ENCODE data around the gene RTEL1. TPM values are rescaled to one million over a fixed set of nuclear protein-coding genes. Genes with fewer than 3 reads are reported as not detected.
A peak's percentile ranks its signal among the peaks of the same experiment; 100 is the strongest.

The RTEL1 gene
- total and polyA plus RNA-seq, 9 of the 15 experiments (the other 6 are each of a cell fraction or from before 2014, with no cell fraction given): 0.36 to 61.0 (median 17.9) TPM

- TF ChIP-seq ARID3B (CRISPR knock-in tag; IDR thresholded peaks at IDR 0.05; ENCODE audit: borderline replicate concordance) (0 out of 2 replicates have a peak, but pooled peaks have one; percentile 33), TGIF2 (CRISPR knock-in tag; IDR thresholded peaks at IDR 0.05) (peak; percentile 89), ZBTB33 (CRISPR knock-in tag; IDR thresholded peaks at IDR 0.05) (peak; percentile 58; the same call in 1 of the 2 replicates), HDAC1 (IDR thresholded peaks at IDR 0.05) (peak; percentile 36 to 97; a peak in 2 of 4 replicates), SUPT5H (IDR thresholded peaks at IDR 0.05) (peak; percentile 59; the same call in 1 of the 2 replicates), SMARCA4 (IDR thresholded peaks at IDR 0.05) (no peak; the same call in 1 of the 2 replicates), NR2F6 (CRISPR knock-in tag; IDR thresholded peaks at IDR 0.05) (no peak), ZNF395 (CRISPR knock-in tag; IDR thresholded peaks at IDR 0.05) (peak; percentile 29; the same call in 1 of the 2 replicates), ZNF146 (CRISPR knock-in tag; IDR thresholded peaks at IDR 0.05; ENCODE audit: unreplicated experiment) (peak; percentile 37), FOXK2 (conservative IDR thresholded peaks at IDR 0.05 in 1 of 2, IDR thresholded peaks at IDR 0.05 in 1 of 2; ENCODE audit: low read depth in 2 of 2) (no peak), HNRNPUL1 (IDR thresholded peaks at IDR 0.05; ENCODE audit: low read length) (no peak)
These were observed 4.8 kb upstream of the RTEL1 start, which contains the start of gene STMN3 (continued) for GRCh38 chr20:63653041-63653973.
